NCI-H2196 (cell line): ENCODE data around the gene HDGFL2.

Source experiments
- DNase-seq: peaks from one replicate; lab custom pipeline; 2025; ENCODE audit not compliant: unreplicated experiment; lab: John Stamatoyannopoulos, UW

The HDGFL2 gene

DNA sequence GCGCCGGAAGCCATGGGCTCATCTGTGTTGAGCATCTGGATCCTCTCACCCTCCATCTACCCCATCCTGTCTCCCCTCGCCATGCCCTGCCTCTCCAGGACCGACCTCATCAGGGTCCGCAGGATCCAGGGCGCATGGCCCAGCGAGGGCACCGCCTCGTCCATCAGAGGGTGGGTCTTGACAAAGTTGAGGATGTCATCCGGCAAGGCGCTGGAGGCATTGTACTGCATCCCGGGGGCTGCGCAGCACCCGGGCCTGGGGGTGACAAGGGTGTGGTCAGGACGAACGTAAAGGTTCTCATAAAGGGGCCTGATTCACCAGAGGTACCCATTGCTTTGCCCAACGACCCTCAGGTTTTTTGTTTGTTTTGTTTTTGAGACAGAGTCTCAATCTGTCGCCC, 77.9 kb downstream of the HDGFL2 start:
- no peak for DNase-seq

DNA sequence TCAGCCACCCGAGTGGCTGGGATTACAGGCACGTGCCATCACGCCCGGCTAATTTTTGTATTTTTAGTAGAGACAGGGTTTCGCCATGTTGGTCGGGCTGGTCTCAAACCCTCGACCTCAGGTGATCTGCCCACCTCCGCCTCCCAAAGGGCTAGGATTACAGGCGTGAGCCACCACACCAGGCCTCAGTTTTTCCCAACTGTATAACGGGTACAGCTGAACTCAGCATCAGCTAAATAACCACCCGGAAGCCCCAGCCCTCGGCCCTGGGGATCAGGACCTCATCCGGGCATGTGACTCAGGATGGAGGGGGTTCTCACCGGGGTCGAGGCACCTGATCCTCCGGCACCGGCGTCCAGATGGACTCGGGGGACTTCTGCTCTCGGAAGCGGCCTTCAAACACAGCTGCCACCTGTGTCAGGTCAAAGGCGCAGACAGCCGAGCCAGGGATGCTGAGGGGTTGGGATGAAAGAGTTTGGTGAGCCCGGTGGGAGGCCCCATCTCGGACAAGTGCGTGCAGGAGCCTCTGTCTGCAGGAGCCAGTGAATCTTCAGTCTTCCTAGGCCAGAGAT, 78.5 kb downstream of the HDGFL2 start:
- no peak for DNase-seq
